Brain microvascular endothelial cell (primary cell): ENCODE measurements around the gene LRP1.

ENCODE experiments used
- DNase-seq: peaks from one replicate; pipeline ENCODE4 v3.0.0-alpha.2; 2020
- H3K27ac ChIP-seq: fragments of 250-450 bp; sonication (Bioruptor Pico); 2 replicates; pipeline ENCODE4 v1.5.1; 2020; ENCODE audit warnings: mild to moderate bottlenecking, moderate library complexity
- H3K27me3 ChIP-seq: fragments of 250-450 bp; sonication (Bioruptor Pico); replicated peaks from 2 replicates; pipeline ENCODE4 v1.5.1; 2020; ENCODE audit warnings: mild to moderate bottlenecking
- H3K36me3 ChIP-seq: fragments of 250-450 bp; sonication (Bioruptor Pico); replicated peaks from 2 replicates; pipeline ENCODE4 v1.5.1; 2020; ENCODE audit warnings: mild to moderate bottlenecking
- H3K4me3 ChIP-seq: 2 replicates; pipeline ENCODE4 v1.5.1; 2011; ENCODE audit warnings: low read depth, mild to moderate bottlenecking, control low read depth, low read length, moderate library complexity
- in situ Hi-C: cut with HindIII; loops from 2 replicates; pipeline ENCODE4 v1.10.0; 2017; ENCODE audit warnings: low sequenced_read_pairs, low pct_ligation_motif_present
- TF ChIP-seq, protein P1 (sequence below): IDR thresholded peaks from 2 replicates; pipeline ENCODE4 v1.5.1; 2011; ENCODE audit warnings: low read depth, mild to moderate bottlenecking, moderate library complexity, low read length, control low read depth, inconsistent platforms; ENCODE audit errors: missing control alignments

LRP1 gene

DNA sequence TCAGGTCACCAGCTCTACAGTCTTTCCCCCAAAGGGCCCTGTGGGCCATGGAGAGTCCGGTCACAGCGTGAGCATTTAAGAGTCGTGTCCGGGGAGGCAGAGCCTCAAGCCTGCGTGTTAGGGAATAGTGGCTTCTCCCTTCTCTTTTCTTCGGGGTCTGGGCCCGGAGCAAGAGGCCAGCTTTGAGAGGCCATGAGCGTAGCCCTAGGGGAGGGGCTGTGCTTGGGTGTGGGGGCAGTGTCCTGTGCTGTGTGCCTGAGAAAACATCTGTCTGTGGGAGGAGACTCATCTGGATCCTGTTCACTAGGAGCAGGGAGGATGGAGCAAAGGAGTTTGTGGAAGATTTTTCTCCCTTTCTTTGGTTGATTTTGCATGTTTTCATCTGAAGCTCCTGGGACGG lies 13.8 kb downstream of the LRP1 start:
- DNase-seq: no peak
- TF ChIP-seq, protein P1, sequence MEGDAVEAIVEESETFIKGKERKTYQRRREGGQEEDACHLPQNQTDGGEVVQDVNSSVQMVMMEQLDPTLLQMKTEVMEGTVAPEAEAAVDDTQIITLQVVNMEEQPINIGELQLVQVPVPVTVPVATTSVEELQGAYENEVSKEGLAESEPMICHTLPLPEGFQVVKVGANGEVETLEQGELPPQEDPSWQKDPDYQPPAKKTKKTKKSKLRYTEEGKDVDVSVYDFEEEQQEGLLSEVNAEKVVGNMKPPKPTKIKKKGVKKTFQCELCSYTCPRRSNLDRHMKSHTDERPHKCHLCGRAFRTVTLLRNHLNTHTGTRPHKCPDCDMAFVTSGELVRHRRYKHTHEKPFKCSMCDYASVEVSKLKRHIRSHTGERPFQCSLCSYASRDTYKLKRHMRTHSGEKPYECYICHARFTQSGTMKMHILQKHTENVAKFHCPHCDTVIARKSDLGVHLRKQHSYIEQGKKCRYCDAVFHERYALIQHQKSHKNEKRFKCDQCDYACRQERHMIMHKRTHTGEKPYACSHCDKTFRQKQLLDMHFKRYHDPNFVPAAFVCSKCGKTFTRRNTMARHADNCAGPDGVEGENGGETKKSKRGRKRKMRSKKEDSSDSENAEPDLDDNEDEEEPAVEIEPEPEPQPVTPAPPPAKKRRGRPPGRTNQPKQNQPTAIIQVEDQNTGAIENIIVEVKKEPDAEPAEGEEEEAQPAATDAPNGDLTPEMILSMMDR: no peak
- Histone ChIP-seq H3K27me3 (no peaks in the 10 kb centered on the region), H3K27ac (no peak overlapping the region), H3K4me3 (no peak overlapping the region), H3K36me3 (peaks cover 84% of the 10 kb centered on the region)
- in situ Hi-C loops: no loop called here

DNA sequence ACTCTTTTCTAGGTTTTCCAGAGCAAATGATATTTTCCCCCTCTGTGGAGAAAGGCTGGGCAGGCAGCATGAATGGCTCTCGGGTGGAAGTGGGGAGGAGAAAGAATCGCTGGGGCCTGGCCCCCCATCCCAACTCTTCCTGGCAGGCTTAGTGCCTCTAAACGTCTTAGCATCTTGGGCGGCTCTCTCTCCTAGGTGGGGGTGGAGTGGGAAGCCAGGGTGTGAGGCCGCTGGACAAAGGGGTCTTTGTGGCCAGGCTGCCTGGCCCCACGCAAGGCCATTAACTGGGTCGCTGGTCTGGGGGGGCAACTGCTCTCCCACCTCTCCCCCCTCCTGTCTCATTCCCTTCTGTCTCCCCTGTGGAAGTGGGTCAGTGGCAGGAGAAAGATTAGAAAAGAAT lies 14.4 kb downstream of the LRP1 start:
- in situ Hi-C loops: no loop called here
- peaks cover 84% of the 10 kb centered on the region for H3K36me3 ChIP-seq
- TF ChIP-seq, protein P1: no peak
- no peak overlapping the region for H3K4me3 ChIP-seq
- no peaks in the 10 kb centered on the region for H3K27me3 ChIP-seq
- no peak overlapping the region for H3K27ac ChIP-seq
- DNase-seq: no peak

DNA sequence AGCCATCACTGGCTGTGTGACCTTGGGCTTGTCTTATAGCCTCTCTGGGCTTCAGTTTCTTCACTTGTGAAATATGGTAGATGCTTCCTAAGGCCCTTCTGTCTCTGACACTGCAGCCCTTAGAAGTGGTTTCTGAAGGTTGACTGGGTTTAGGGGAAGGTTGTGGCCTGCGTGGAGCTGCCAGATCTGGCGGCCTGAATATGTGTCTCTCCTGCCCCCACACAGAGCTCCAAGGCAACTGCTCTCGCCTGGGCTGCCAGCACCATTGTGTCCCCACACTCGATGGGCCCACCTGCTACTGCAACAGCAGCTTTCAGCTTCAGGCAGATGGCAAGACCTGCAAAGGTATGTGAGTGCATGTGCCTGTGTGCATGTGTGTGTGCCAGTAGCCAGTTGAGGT lies 15.2 kb downstream of the LRP1 start:
- DNase-seq: no peak
- no peak overlapping the region for H3K27ac ChIP-seq
- peaks cover 81% of the 10 kb centered on the region for H3K36me3 ChIP-seq
- in situ Hi-C loops: no loop called here
- TF ChIP-seq, protein P1: no peak
- no peaks in the 10 kb centered on the region for H3K27me3 ChIP-seq
- H3K4me3 ChIP-seq: no peak overlapping the region

DNA sequence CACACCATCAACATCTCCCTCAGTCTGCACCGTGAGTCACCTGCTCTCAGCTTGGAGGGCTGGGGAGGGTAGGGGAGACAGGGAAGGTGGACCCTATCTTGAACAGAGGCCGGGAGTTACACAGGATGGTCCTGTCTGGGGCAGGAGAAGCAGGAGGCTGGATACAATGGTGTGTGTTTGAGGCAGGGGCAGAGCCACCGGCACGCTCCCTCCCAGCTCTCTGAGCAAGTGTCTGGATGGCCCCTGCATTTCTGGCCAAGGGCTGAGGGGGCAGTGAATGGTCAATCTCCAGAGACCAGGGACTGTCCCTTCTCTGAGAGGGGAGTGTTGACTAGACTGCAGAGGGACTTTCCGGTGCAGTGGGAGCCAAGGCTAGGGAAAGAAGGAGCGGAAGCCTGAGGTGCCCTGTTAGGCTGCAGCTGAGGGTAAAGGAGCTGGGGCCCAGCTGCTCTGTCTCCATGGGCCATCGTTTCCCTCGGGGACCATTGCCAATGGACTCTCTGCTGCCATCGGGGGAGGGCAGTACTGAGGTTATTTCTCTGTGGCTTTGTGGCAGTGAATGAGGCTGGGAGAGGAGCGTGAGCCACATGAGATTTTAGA lies 17.3 kb downstream of the LRP1 start:
- peaks cover 73% of the 10 kb centered on the region for H3K36me3 ChIP-seq
- in situ Hi-C loops: no loop called here
- H3K4me3 ChIP-seq: no peak overlapping the region
- DNase-seq: no peak
- no peaks in the 10 kb centered on the region for H3K27me3 ChIP-seq
- H3K27ac ChIP-seq: no peak overlapping the region
- TF ChIP-seq, protein P1: no peak

DNA sequence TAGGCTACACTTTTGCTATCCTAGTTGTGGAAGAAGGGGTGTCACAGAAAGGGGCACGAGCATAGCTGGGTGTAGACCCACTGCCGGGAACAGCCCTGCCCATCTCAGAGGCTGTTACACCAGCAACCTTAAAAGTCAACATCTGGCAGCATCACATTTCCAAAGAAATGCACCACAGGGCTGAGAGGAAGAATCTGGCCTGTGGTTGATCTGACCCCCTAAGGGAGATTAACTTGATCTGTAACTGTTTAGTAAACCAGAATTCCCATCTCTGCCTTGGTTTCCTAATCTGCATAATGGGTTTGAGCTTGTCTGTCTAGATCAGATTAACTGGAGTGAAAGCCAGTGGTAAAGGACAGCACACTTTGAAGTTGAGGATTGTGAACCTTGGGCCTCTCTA lies 17.8 kb downstream of the LRP1 start:
- Histone ChIP-seq H3K27me3 (no peaks in the 10 kb centered on the region), H3K36me3 (peaks cover 73% of the 10 kb centered on the region), H3K27ac (no peak overlapping the region), H3K4me3 (no peak overlapping the region)
- DNase-seq: no peak
- TF ChIP-seq, protein P1: no peak
- in situ Hi-C loops: no loop called here
